ENCODE results near the gene TNFRSF12A. TPM values are rescaled to one million over a fixed set of nuclear protein-coding genes. Genes with fewer than 3 reads are reported as not detected.

TNFRSF12A gene
- polyA plus RNA-seq, 1 donor: 6.7 TPM

GRCh38 chr16:3009568-3010390 lies 10.4 kb upstream of the TNFRSF12A start:
- peak; percentile 81 for DNase-seq

- no peak for DNase-seq
These were observed 9.7 kb upstream of the TNFRSF12A start for GRCh38 chr16:3010510-3010909.

- peak; percentile 77 for DNase-seq
These were observed 7.9 kb upstream of the TNFRSF12A start for GRCh38 chr16:3012246-3012645.

GRCh38 chr16:3012828-3013420 lies 7.2 kb upstream of the TNFRSF12A start, which contains the start of gene CLDN9:
TSS of gene CLDN9 (plus strand) at chr16:3012923. CDS start at chr16:3013363, 440 bp downstream.
- no peak for DNase-seq

GRCh38 chr16:3013491-3013951 lies 6.6 kb upstream of the TNFRSF12A start:
- DNase-seq: no peak

- no peak for DNase-seq
These were observed 6.0 kb upstream of the TNFRSF12A start for GRCh38 chr16:3013998-3014690.

- DNase-seq: no peak
These were observed 5.2 kb upstream of the TNFRSF12A start for GRCh38 chr16:3014971-3015370.

GRCh38 chr16:3015865-3016521 lies 4.2 kb upstream of the TNFRSF12A start:
- DNase-seq: no peak

- no peak for DNase-seq
These were observed 2.8 kb upstream of the TNFRSF12A start for GRCh38 chr16:3017344-3017743.

GRCh38 chr16:3017794-3018506 lies 2.2 kb upstream of the TNFRSF12A start, which contains the start of gene CLDN6:
TSS of gene CLDN6 (minus strand) at chr16:3018183. CDS start at chr16:3016021, 2,162 bp downstream.
- no peak for DNase-seq

GRCh38 chr16:3019594-3020246 lies 448 bp upstream of the TNFRSF12A start:
- DNase-seq: no peak

GRCh38 chr16:3020604-3021448 lies 658 bp downstream of the TNFRSF12A start:
- DNase-seq: no peak

GRCh38 chr16:3021449-3022207 lies 1.5 kb downstream of the TNFRSF12A start:
- no peak for DNase-seq

GRCh38 chr16:3022208-3022683 lies 2.1 kb downstream of the TNFRSF12A start:
- peak; percentile 82 for DNase-seq

GRCh38 chr16:3022684-3023414 lies 2.7 kb downstream of the TNFRSF12A start:
- DNase-seq: no peak

- DNase-seq: no peak
These were observed 3.2 kb downstream of the TNFRSF12A start for GRCh38 chr16:3023415-3023668.

- peak; percentile 96 for DNase-seq
These were observed 3.7 kb downstream of the TNFRSF12A start, which contains the start of the genes HCFC1R1 and THOC6 for GRCh38 chr16:3023669-3024478. TSS of gene HCFC1R1 (minus strand) at chr16:3023942. CDS start at chr16:3023941, 1 bp downstream. TSS of gene THOC6 (plus strand) at chr16:3024035. CDS start at chr16:3024327, 292 bp downstream.
